Erythroblast (primary cell): Measurements from ENCODE around the gene LIN52.

ENCODE experiments used
- GATA1 ChIP-seq: IDR thresholded peaks from 2 replicates; pipeline ENCODE4 v1.6.1; 2011; ENCODE audit warnings: low read depth, mild to moderate bottlenecking, control low read depth, low read length, moderate library complexity
- POLR2A ChIP-seq: IDR thresholded peaks from 2 replicates; pipeline ENCODE4 v1.6.1; 2011; ENCODE audit warnings: mild to moderate bottlenecking, low read length

DNA sequence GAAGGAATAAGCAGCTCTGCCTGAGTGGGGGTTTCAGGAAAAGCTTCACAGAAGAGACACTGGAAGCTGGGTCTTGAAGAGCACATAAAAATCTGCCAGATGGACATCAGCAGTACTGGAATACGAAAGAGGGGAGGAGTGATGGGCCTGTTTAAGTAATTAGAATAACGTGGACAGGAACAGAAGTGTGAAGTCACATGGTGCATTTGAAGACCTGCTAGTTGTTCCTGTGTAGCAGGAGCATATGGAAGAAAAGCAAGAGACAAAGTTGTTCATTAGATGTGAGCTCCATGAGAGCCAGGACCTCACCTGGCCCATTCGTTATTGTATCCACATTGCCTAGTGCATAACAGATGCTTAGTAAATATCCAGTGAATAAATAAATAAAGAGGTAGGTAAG is 85.2 kb downstream of the LIN52 start:
- TF ChIP-seq POLR2A (no peak), GATA1 (no peak)
